ENCODE results near the gene CORO2B. TPM values are rescaled to one million over a fixed set of nuclear protein-coding genes. Genes with fewer than 3 reads are reported as not detected.

The CORO2B gene
- total and polyA plus RNA-seq, 9 of the 15 experiments (the other 6 are each of a cell fraction or from before 2014, with no cell fraction given) = not detected

GRCh38 chr15:68678746-68679145 lies 100.0 kb downstream of the CORO2B start:
- POLR2A ChIA-PET = no interaction called here
- no peak for ATAC-seq
- no peak for FAIRE-seq
- Histone ChIP-seq H3K4me2 (ENCODE audit: insufficient read depth, low read length) (no peak overlapping the region), H3K4me1 (replicated peaks in 1 of 2; ENCODE audit: control insufficient read depth in 2 of 2, insufficient read depth in 2 of 2, low read length in 2 of 2) (no peaks in the 10 kb centered on the region), H2AFZ (ENCODE audit: low read depth, low read length) (no peak overlapping the region), H3K9ac (ENCODE audit: insufficient read depth in 1 of 2, low read depth in 2 of 2, low read length in 2 of 2) (no peak overlapping the region), H3K27ac (ENCODE audit: extremely low read depth, low read depth, low read length) (no peak overlapping the region), H4K20me1 (replicated peaks; ENCODE audit: control insufficient read depth, insufficient read depth, low read length) (no peaks in the 10 kb centered on the region), H3K9me1 (ENCODE audit: control insufficient read depth, insufficient read depth, low read length) (no peaks in the 10 kb centered on the region), H3K9me3 (replicated peaks; ENCODE audit: control insufficient read depth, insufficient read depth, low read depth, low read length) (no peaks in the 10 kb centered on the region), H3K36me3 (ENCODE audit: control insufficient read depth, insufficient read depth, low read length) (no peaks in the 10 kb centered on the region), H3K27me3 (ENCODE audit: control insufficient read depth in 2 of 2, insufficient read depth in 2 of 2, low read length in 2 of 2) (peaks cover 10 to 39% of the 10 kb centered on the region in 2 experiments; a peak in 3 of 5 replicates), H3K4me3 (no peak overlapping the region), H3K79me2 (ENCODE audit: control insufficient read depth, insufficient read depth, low read length) (no peaks in the 10 kb centered on the region)
- TF ChIP-seq HDAC1 (IDR thresholded peaks at IDR 0.05) (no peak), ZNF133 (CRISPR knock-in tag; IDR thresholded peaks at IDR 0.05) (no peak), HDGF (IDR thresholded peaks at IDR 0.05) (no peak), SMARCB1 (IDR thresholded peaks at IDR 0.05; ENCODE audit: insufficient read length, low read depth) (no peak), MLLT1 (IDR thresholded peaks at IDR 0.05) (no peak), ZNF232 (CRISPR knock-in tag; IDR thresholded peaks at IDR 0.05) (no peak), SNIP1 (IDR thresholded peaks at IDR 0.05; ENCODE audit: low read depth) (no peak), TAF15 (IDR thresholded peaks at IDR 0.05; ENCODE audit: low read depth, low read length) (no peak), HIVEP1 (CRISPR knock-in tag; IDR thresholded peaks at IDR 0.05) (no peak)
- in situ Hi-C loops (cut with MboI) = no loop called here
- no peak for DNase-seq (ENCODE audit: extremely low read depth in 1 of 4, low spot score in 3 of 4)
- CTCF ChIA-PET (ENCODE audit: low intra/inter-chr PET ratio) = no interaction called here
- intact Hi-C loops (cut with micrococcal nuclease) = no loop called here
- 0% methylated on average over 5 of the region's 5 CpGs for WGBS (ENCODE audit: insufficient coverage, low coverage, missing lambda C conversion rate)
- no TSS peak for BruUV-seq (replicated peaks)

Measured in K562 (cell line).